IPS-NIHi11 (cell line): ENCODE data around the gene LIG1.
"Not testable (repeated sequence)": the region's sequence is repeated elsewhere in the genome, so short reads cannot be mapped to it uniquely, and the experiment has no call there.

ENCODE experiments used
- DNase-seq: peaks from one replicate; pipeline ENCODE4 v3.0.0; 2012; ENCODE audit warnings: mixed read lengths, low spot score

Gene LIG1

GRCh38 chr19:48081106-48081505 is 89.0 kb downstream of the LIG1 start:
- DNase-seq: no peak

GRCh38 chr19:48070177-48070769 is 99.9 kb downstream of the LIG1 start:
- not testable (repeated sequence) for DNase-seq

GRCh38 chr19:48069435-48069834 is 100.7 kb downstream of the LIG1 start:
- DNase-seq: no peak
